HepG2 (cell line): ENCODE data around the gene TMEM187. TPM values are rescaled to one million over a fixed set of nuclear protein-coding genes. Genes with fewer than 3 reads are reported as not detected.

ENCODE experiments used
- ARID4A ChIP-seq: sonication (generic); formaldehyde crosslinking; IDR thresholded peaks from 2 replicates; pipeline ENCODE4 v1.5.0; 2020; ENCODE audit warnings: mild to moderate bottlenecking, missing genetic modification reagents, borderline replicate concordance
- DMAP1 ChIP-seq: IDR thresholded peaks from 2 replicates; pipeline ENCODE4 v1.6.1; 2016
- HMGXB3 ChIP-seq: sonication (generic); formaldehyde crosslinking; IDR thresholded peaks from 2 replicates; pipeline ENCODE4 v1.4.0; 2020; ENCODE audit warnings: missing genetic modification reagents, borderline replicate concordance
- HNRNPLL ChIP-seq: fragments of 200-400 bp; formaldehyde crosslinking; IDR thresholded peaks from 2 replicates; pipeline ENCODE4 v1.6.1; 2017; ENCODE audit warnings: mild to moderate bottlenecking, low read depth, low read length; ENCODE audit not compliant: poor library complexity, severe bottlenecking
- PLSCR1 ChIP-seq: sonication (generic); formaldehyde crosslinking; IDR thresholded peaks from 2 replicates; pipeline ENCODE4 v1.5.0; 2020; ENCODE audit warnings: missing genetic modification reagents, mild to moderate bottlenecking, borderline replicate concordance
- YY1 ChIP-seq: IDR thresholded peaks from 2 replicates; pipeline ENCODE4 v1.6.1; 2011; ENCODE audit warnings: low read length, low read depth, moderate library complexity, mild to moderate bottlenecking; ENCODE audit not compliant: insufficient read depth, insufficient replicate concordance
- ZBTB25 ChIP-seq: IDR thresholded peaks from 2 replicates; pipeline ENCODE4 v1.6.1; 2018; ENCODE audit warnings: missing genetic modification reagents
- ZNF652 ChIP-seq: IDR thresholded peaks from 2 replicates; pipeline ENCODE4 v1.6.1; 2016; ENCODE audit warnings: low read depth, borderline replicate concordance
- polyA plus RNA-seq, 8 experiments: library from polyadenylated mRNA; depleted of rRNA in 3 of 8; stranded (reverse) in 7 of 8; unstranded in 1 of 8; fragments of >200 nt; fragmentation: Illumina TruSeq in 4 of 8; extraction: Trizol in 4 of 8; gene quantifications; 2 replicates each; pipeline versions ENCODE4 v1.2.1 to v1.2.3, GENCODE V29; 2011 to 2016; ENCODE audit warnings: low read depth in 4 of 8, missing spikeins in 1 of 8, mixed read lengths in 1 of 8; ENCODE audit not compliant: insufficient read depth in 1 of 8
- total RNA-seq, 5 experiments: library from RNA; depleted of rRNA; stranded (reverse); fragments of >200 nt; fragmentation: Illumina TruSeq; extraction: Trizol; gene quantifications; 2 replicates each; pipeline ENCODE4 v1.2.3, GENCODE V29; 2016; ENCODE audit warnings: low read depth in 1 of 5

TMEM187 gene
- total and polyA plus RNA-seq, 2 of the 13 experiments (the other 11 are each of a cell fraction or from before 2014, with no cell fraction given) = 2.2 to 6.2 TPM

GRCh38 chrX:153971124-153971449 is 1.5 kb upstream of the TMEM187 start (continued):
- TF ChIP-seq PLSCR1 = no peak
- peak; percentile 32; the same call in 1 of the 2 replicates for TF ChIP-seq ARID4A (CRISPR knock-in tag)
- 0 out of 2 replicates have a peak, but pooled peaks have one; percentile 7 for TF ChIP-seq HMGXB3 (CRISPR knock-in tag)
- TF ChIP-seq YY1 = peak; percentile 63
- TF ChIP-seq ZBTB25 = peak; percentile 68
- no peak for TF ChIP-seq ZNF652 (CRISPR knock-in tag)
- TF ChIP-seq DMAP1 (CRISPR knock-in tag) = peak; percentile 44; the same call in 1 of the 2 replicates
- peak; percentile 32 for TF ChIP-seq HNRNPLL
